Mesenchymal stem cell (in vitro differentiated cells and primary cell): ENCODE results near the gene ZNF341.

ENCODE experiments used
- DNase-seq: peaks from one replicate; pipeline ENCODE4 v3.0.0-alpha.2; 2013
- H2AFZ ChIP-seq: one replicate; pipeline ENCODE4 v1.6.1; 2013; ENCODE audit warnings: low read depth, mild to moderate bottlenecking, control low read depth, inconsistent platforms, low read length, moderate library complexity
- H2AK5ac ChIP-seq: 2 replicates; pipeline ENCODE4 v1.6.1; 2013; ENCODE audit warnings: low read length, moderate library complexity, mild to moderate bottlenecking, inconsistent platforms; ENCODE audit not compliant: severe bottlenecking
- H2BK120ac ChIP-seq: one replicate; pipeline ENCODE4 v1.6.1; 2013; ENCODE audit warnings: low read depth, mild to moderate bottlenecking, inconsistent platforms, low read length, moderate library complexity
- H2BK12ac ChIP-seq, 2 experiments: one replicate each; pipeline ENCODE4 v1.6.1; 2013; ENCODE audit warnings: inconsistent platforms in 2 of 2, low read length in 2 of 2, mild to moderate bottlenecking in 2 of 2, moderate library complexity in 2 of 2, control low read depth in 1 of 2
- H2BK15ac ChIP-seq: one replicate; pipeline ENCODE4 v1.6.1; 2013; ENCODE audit warnings: mild to moderate bottlenecking, low read depth, inconsistent platforms; ENCODE audit not compliant: poor library complexity, severe bottlenecking
- H2BK5ac ChIP-seq: 2 replicates; pipeline ENCODE4 v1.6.1; 2013; ENCODE audit warnings: low read depth, mild to moderate bottlenecking, low read length, control low read depth, inconsistent platforms; ENCODE audit not compliant: poor library complexity, severe bottlenecking
- H3K14ac ChIP-seq, 2 experiments: one replicate each; pipeline ENCODE4 v1.6.1; 2013; ENCODE audit warnings: inconsistent platforms in 2 of 2, low read length in 2 of 2, control low read depth in 1 of 2, mild to moderate bottlenecking in 1 of 2, moderate library complexity in 1 of 2
- H3K18ac ChIP-seq, 2 experiments: one replicate each; pipeline ENCODE4 v1.6.1; 2013; ENCODE audit warnings: inconsistent platforms in 2 of 2, low read length in 2 of 2, control low read depth in 1 of 2, low read depth in 1 of 2, mild to moderate bottlenecking in 1 of 2
- H3K23ac ChIP-seq, 2 experiments: one replicate each; pipeline ENCODE4 v1.6.1; 2013; ENCODE audit warnings: inconsistent platforms in 2 of 2, low read length in 2 of 2, mild to moderate bottlenecking in 2 of 2, moderate library complexity in 2 of 2, control low read depth in 1 of 2
- H3K27ac ChIP-seq: 2 replicates; pipeline ENCODE4 v1.5.1; 2013; ENCODE audit warnings: mild to moderate bottlenecking, moderate library complexity, low read length, control low read depth, inconsistent platforms; ENCODE audit not compliant: poor library complexity, severe bottlenecking
- H3K27me3 ChIP-seq, 2 experiments: 2 replicates each; pipeline versions ENCODE4 v1.6.1 to v1.7.0; 2013; ENCODE audit warnings: low read length in 2 of 2, mild to moderate bottlenecking in 2 of 2, moderate library complexity in 2 of 2, control low read depth in 1 of 2, inconsistent platforms in 1 of 2; ENCODE audit not compliant: control insufficient read depth in 1 of 2, insufficient read depth in 1 of 2
- H3K36me3 ChIP-seq, 2 experiments: 2 replicates each; pipeline versions ENCODE4 v1.6.1 to v1.7.0; 2013; ENCODE audit warnings: low read length in 2 of 2, control low read depth in 1 of 2, inconsistent platforms in 1 of 2, low read depth in 1 of 2, mild to moderate bottlenecking in 1 of 2; ENCODE audit not compliant: insufficient read depth in 2 of 2, control insufficient read depth in 1 of 2
- H3K4ac ChIP-seq, 2 experiments: one replicate each; pipeline ENCODE4 v1.6.1; 2013; ENCODE audit warnings: inconsistent platforms in 2 of 2, low read length in 2 of 2, mild to moderate bottlenecking in 2 of 2, moderate library complexity in 2 of 2, control low read depth in 1 of 2, low read depth in 1 of 2
- H3K4me1 ChIP-seq: 2 replicates; pipeline ENCODE4 v1.6.1; 2013; ENCODE audit warnings: low read depth, low read length, control low read depth; ENCODE audit not compliant: control insufficient read depth, insufficient read depth
- H3K4me2 ChIP-seq: 2 replicates; pipeline ENCODE4 v1.6.1; 2013; ENCODE audit warnings: low read length, mild to moderate bottlenecking, inconsistent platforms; ENCODE audit not compliant: poor library complexity, severe bottlenecking
- H3K4me3 ChIP-seq, 2 experiments: 2 replicates each; pipeline versions ENCODE4 v1.5.1 to v1.7.0; 2013; ENCODE audit warnings: low read length in 2 of 2, mild to moderate bottlenecking in 2 of 2, control low read depth in 1 of 2, low read depth in 1 of 2; ENCODE audit not compliant: insufficient read depth in 1 of 2
- H3K79me1 ChIP-seq: replicated peaks from 2 replicates; pipeline ENCODE4 v1.6.1; 2013; ENCODE audit warnings: mild to moderate bottlenecking, control low read depth, low read length, inconsistent platforms; ENCODE audit not compliant: poor library complexity, severe bottlenecking
- H3K9ac ChIP-seq: 2 replicates; pipeline ENCODE4 v1.7.0; 2013; ENCODE audit warnings: mild to moderate bottlenecking, low read length, moderate library complexity
- H3K9me3 ChIP-seq: 2 replicates; pipeline ENCODE4 v1.7.0; 2013; ENCODE audit warnings: mild to moderate bottlenecking, low read length; ENCODE audit not compliant: control insufficient read depth
- H4K8ac ChIP-seq: one replicate; pipeline ENCODE4 v1.6.1; 2013; ENCODE audit warnings: inconsistent platforms, mild to moderate bottlenecking, low read length, moderate library complexity
- H4K91ac ChIP-seq: one replicate; pipeline ENCODE4 v1.6.1; 2013; ENCODE audit warnings: mild to moderate bottlenecking, low read length, inconsistent platforms
- WGBS: methylation state at CpG from one replicate; pipeline ENCODE4 v1.1.7; 2013; ENCODE audit warnings: mixed read lengths; 5-methylcytosine and 5-hydroxymethylcytosine counted together

The ZNF341 gene

DNA sequence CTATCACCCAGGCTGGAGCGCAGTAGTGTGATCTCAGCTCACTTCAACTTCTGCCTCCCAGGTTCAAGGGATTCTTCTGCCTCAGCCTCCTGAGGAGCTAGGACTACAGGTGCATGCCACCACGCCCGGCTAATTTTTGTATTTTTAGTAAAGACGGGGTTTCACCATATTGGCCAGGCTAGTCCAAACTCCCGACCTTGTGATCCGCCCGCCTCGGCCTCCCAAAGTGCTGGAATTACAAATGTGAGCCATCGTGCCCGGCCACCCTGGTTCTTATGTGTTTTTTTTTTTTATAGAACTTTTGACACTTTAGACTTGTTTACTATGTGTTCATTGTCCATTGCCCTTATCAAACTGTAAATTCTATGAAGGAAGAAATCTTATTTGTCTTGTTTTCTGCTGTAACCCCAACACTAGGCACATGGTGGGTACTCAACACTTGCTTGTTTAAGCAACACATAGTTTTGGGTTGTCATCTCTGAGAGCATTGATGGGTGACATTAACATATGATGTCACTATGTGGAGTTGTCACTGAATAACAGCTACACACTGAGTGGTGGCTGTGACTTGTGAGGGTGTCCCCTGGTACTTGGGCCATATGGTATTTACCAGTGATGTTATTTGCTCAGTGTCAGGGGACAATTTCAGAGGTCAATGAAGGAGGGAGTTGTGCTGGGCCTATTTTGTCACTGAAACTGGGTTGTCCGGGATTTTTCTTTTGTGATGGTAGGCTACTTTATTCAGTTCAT lies 10.2 kb upstream of the ZNF341 start:
- Histone ChIP-seq H3K14ac (no peak overlapping the region), H2AK5ac (no peak overlapping the region), H2BK15ac (no peak overlapping the region), H3K9me3 (no peaks in the 10 kb centered on the region), H3K4me2 (no peak overlapping the region), H3K4me3 (no peak overlapping the region), H3K18ac (no peak overlapping the region), H4K8ac (no peak overlapping the region), H2BK120ac (no peak overlapping the region), H3K79me1 (no peaks in the 10 kb centered on the region), H3K23ac (no peak overlapping the region), H3K4ac (no peak overlapping the region), H3K27ac (no peak overlapping the region), H3K9ac (no peak overlapping the region), H3K36me3 (no peaks in the 10 kb centered on the region), H3K27me3 (no peaks in the 10 kb centered on the region), H2BK12ac (no peak overlapping the region), H2BK5ac (no peak overlapping the region), H2AFZ (no peak overlapping the region), H4K91ac (no peak overlapping the region), H3K4me1 (peaks cover 4% of the 10 kb centered on the region)
- WGBS: 92% methylated on average over 9 of the region's 11 CpGs
- DNase-seq: no peak

- Histone ChIP-seq H3K23ac (no peak overlapping the region), H2BK120ac (no peak overlapping the region), H2AFZ (no peak overlapping the region), H3K9ac (no peak overlapping the region), H3K27me3 (no peaks in the 10 kb centered on the region), H3K18ac (no peak overlapping the region), H3K79me1 (no peaks in the 10 kb centered on the region), H4K91ac (no peak overlapping the region), H2AK5ac (no peak overlapping the region), H2BK5ac (no peak overlapping the region), H2BK15ac (no peak overlapping the region), H3K14ac (no peak overlapping the region), H2BK12ac (no peak overlapping the region), H3K27ac (no peak overlapping the region), H3K36me3 (no peaks in the 10 kb centered on the region), H3K4me3 (no peak overlapping the region), H3K4me2 (no peak overlapping the region), H3K9me3 (no peaks in the 10 kb centered on the region), H3K4me1 (no peaks in the 10 kb centered on the region), H4K8ac (no peak overlapping the region), H3K4ac (no peak overlapping the region)
- no peak for DNase-seq
- 93% methylated on average over 14 of the region's 14 CpGs for WGBS
These were observed 7.2 kb upstream of the ZNF341 start for GRCh38 chr20:33724439-33725094.

DNA sequence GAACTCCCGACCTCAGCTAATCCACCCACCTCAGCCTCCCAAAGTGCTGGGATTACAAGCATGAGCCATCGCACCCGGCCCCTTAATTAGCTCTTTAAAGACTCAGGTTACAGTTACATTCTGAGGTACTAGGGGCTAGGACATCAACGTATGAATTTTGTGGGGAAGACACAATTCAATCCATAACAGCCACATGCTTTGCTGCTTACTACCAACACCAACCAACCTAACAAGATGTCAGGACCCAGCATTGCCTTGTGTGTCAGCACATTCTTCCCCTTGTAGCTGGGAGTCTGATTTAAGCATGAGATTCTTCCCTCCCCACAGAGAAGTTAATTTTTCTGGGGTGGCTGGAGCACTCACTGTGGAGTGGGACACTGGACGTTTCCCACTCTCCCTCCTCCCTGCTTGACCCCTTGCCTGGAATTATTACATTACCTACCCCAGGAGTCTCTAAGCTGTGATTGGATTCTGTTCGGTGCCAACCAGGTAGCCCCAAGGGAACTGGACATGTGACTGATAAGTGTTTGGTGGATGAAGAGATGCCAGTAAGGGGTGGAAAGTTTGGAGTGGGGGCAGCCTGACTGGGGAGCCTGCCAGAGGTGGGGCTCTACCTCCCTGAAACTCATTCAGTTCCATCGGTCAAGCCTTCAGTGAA lies 6.1 kb upstream of the ZNF341 start:
- H3K9me3 ChIP-seq: no peaks in the 10 kb centered on the region
- no peak overlapping the region for H4K91ac ChIP-seq
- H2BK5ac ChIP-seq: no peak overlapping the region
- H3K4me3 ChIP-seq: no peak overlapping the region
- H2BK15ac ChIP-seq: no peak overlapping the region
- no peak overlapping the region for H2AFZ ChIP-seq
- no peak overlapping the region for H2BK120ac ChIP-seq
- H3K18ac ChIP-seq: no peak overlapping the region
- no peak overlapping the region for H3K9ac ChIP-seq
- H2BK12ac ChIP-seq: no peak overlapping the region
- H3K4me2 ChIP-seq: no peak overlapping the region
- H3K23ac ChIP-seq: no peak overlapping the region
- H3K27ac ChIP-seq: no peak overlapping the region
- H2AK5ac ChIP-seq: no peak overlapping the region
- WGBS: 82% methylated on average over 4 of the region's 7 CpGs
- no peak overlapping the region for H4K8ac ChIP-seq
- no peak overlapping the region for H3K14ac ChIP-seq
- H3K4me1 ChIP-seq: no peaks in the 10 kb centered on the region
- no peak for DNase-seq
- H3K27me3 ChIP-seq: no peaks in the 10 kb centered on the region
- H3K79me1 ChIP-seq: no peaks in the 10 kb centered on the region
- H3K4ac ChIP-seq: no peak overlapping the region
- H3K36me3 ChIP-seq: no peaks in the 10 kb centered on the region

DNA sequence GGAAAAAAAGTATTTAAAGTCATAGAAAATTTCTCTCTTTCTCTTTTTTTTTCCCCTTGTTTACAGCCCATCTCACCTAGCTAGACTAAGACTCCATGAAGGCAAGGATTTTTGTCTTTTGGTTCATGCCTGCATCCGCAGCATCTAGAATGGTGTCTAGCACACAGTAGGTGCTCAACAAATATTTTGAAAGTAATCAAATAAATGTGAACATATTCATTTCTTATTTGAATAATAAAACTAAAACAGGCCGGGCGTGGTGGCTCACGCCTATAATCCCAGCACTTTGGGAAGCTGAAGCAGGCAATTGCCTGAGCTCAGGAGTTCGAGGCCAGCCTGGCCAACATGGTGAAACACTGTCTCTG lies 4.7 kb upstream of the ZNF341 start:
- H2BK120ac ChIP-seq: no peak overlapping the region

More for the DNA sequence above, 4.7 kb upstream of the ZNF341 start:
- H3K4ac ChIP-seq: no peak overlapping the region
- no peak overlapping the region for H3K4me3 ChIP-seq
- H3K36me3 ChIP-seq: no peaks in the 10 kb centered on the region
- H3K27me3 ChIP-seq: no peaks in the 10 kb centered on the region
- H2AK5ac ChIP-seq: no peak overlapping the region
- no peak overlapping the region for H4K91ac ChIP-seq
- H3K9ac ChIP-seq: no peak overlapping the region
- no peak overlapping the region for H2BK15ac ChIP-seq
- H4K8ac ChIP-seq: no peak overlapping the region
- H2BK12ac ChIP-seq: no peak overlapping the region
- no peak overlapping the region for H2BK5ac ChIP-seq
- H3K4me1 ChIP-seq: peaks cover 8% of the 10 kb centered on the region
- H3K79me1 ChIP-seq: no peaks in the 10 kb centered on the region
- WGBS: 90% methylated on average over 4 of the region's 5 CpGs
- no peak overlapping the region for H3K27ac ChIP-seq
- H3K4me2 ChIP-seq: no peak overlapping the region
- H3K9me3 ChIP-seq: no peaks in the 10 kb centered on the region
- H3K23ac ChIP-seq: no peak overlapping the region
- H3K14ac ChIP-seq: no peak overlapping the region
- H2AFZ ChIP-seq: no peak overlapping the region
- DNase-seq: no peak
- no peak overlapping the region for H3K18ac ChIP-seq
